HUDEP-2 (cell line): ENCODE measurements around the gene ZSWIM4.

Experiments
- DNase-seq, 76 experiments: peaks; one replicate each; lab custom pipeline; 2025; ENCODE audit not compliant: unreplicated experiment in 76 of 76; lab: John Stamatoyannopoulos, UW

The ZSWIM4 gene

GRCh38 chr19:13865571-13866462 lies 70.6 kb downstream of the ZSWIM4 start:
- no peak for DNase-seq

- DNase-seq, result no peak
These were observed 71.3 kb downstream of the ZSWIM4 start for GRCh38 chr19:13866463-13867046.

- DNase-seq, result no peak
These were observed 73.4 kb downstream of the ZSWIM4 start for GRCh38 chr19:13868663-13869062.

GRCh38 chr19:13869281-13869680 lies 74.0 kb downstream of the ZSWIM4 start:
- no peak for DNase-seq

- no peak for DNase-seq
These were observed 75.6 kb downstream of the ZSWIM4 start for GRCh38 chr19:13870873-13871272.

GRCh38 chr19:13872339-13872694 lies 77.1 kb downstream of the ZSWIM4 start:
- DNase-seq, result no peak

GRCh38 chr19:13872695-13873389 lies 77.6 kb downstream of the ZSWIM4 start:
- peak in 40 of 76 experiments; percentile 17 to 86 (median 54) for DNase-seq

GRCh38 chr19:13873834-13874515 lies 78.7 kb downstream of the ZSWIM4 start:
- no peak for DNase-seq

- no peak for DNase-seq
These were observed 80.6 kb downstream of the ZSWIM4 start for GRCh38 chr19:13875824-13876223.

GRCh38 chr19:13876834-13877233 lies 81.6 kb downstream of the ZSWIM4 start, which contains the start of gene NANOS3:
Gene NANOS3 (plus strand): TSS chr19:13877134. CDS start chr19:13877249, 115 bp downstream.
- DNase-seq, result no peak

- no peak for DNase-seq
These were observed 82.1 kb downstream of the ZSWIM4 start for GRCh38 chr19:13877303-13877702.

- DNase-seq, result peak in 74 of 76 experiments; percentile 46 to 100 (median 98)
These were observed 85.1 kb downstream of the ZSWIM4 start for GRCh38 chr19:13880059-13881043.

GRCh38 chr19:13881251-13881691 lies 86.0 kb downstream of the ZSWIM4 start:
- DNase-seq, result peak in 3 of 76 experiments; percentile 15 to 51 (median 18)
